HAP-1 (cell line): ENCODE measurements around the gene PLEKHA5.
"Not testable (repeated sequence)": the region's sequence is repeated elsewhere in the genome, so short reads cannot be mapped to it uniquely, and the experiment has no call there.

Source experiments
- DNase-seq, 2 experiments: peaks; one replicate each; pipeline ENCODE4 v3.0.0-alpha.2; 2016 to 2020; ENCODE audit warnings: low spot score in 2 of 2
- H3K27me3 ChIP-seq: fragments of 250-450 bp; sonication (Bioruptor Pico); 2 replicates; pipeline ENCODE4 v1.5.1; 2020; ENCODE audit warnings: low read depth, mild to moderate bottlenecking, moderate library complexity
- H3K36me3 ChIP-seq: fragments of 250-450 bp; sonication (Bioruptor Pico); replicated peaks from 2 replicates; pipeline ENCODE4 v1.5.1; 2020; ENCODE audit warnings: mild to moderate bottlenecking
- H3K4me1 ChIP-seq: fragments of 250-450 bp; sonication (Bioruptor Pico); 2 replicates; pipeline ENCODE4 v1.5.1; 2020; ENCODE audit warnings: mild to moderate bottlenecking
- H3K4me3 ChIP-seq: fragments of 250-450 bp; sonication (Bioruptor Pico); 2 replicates; pipeline ENCODE4 v1.5.1; 2020; ENCODE audit warnings: mild to moderate bottlenecking, moderate library complexity
- H3K9me3 ChIP-seq: fragments of 250-450 bp; sonication (Bioruptor Pico); 2 replicates; pipeline ENCODE4 v1.5.1; 2020; ENCODE audit warnings: mild to moderate bottlenecking, moderate library complexity
- in situ Hi-C: fragments of 300-500 bp; cut with MboI; formaldehyde crosslinking; loops from 3 replicates; pipeline ENCODE4 v1.14.3; 2020; ENCODE audit warnings: low sequenced_read_pairs, inconsistent platforms, mixed read lengths

PLEKHA5 gene

GRCh38 chr12:19165451-19165850 lies 35.9 kb downstream of the PLEKHA5 start:
- H3K4me3 ChIP-seq: no peak overlapping the region
- H3K9me3 ChIP-seq: no peaks in the 10 kb centered on the region
- peaks cover 6% of the 10 kb centered on the region for H3K36me3 ChIP-seq
- no peaks in the 10 kb centered on the region for H3K27me3 ChIP-seq
- peaks cover 18% of the 10 kb centered on the region for H3K4me1 ChIP-seq
- no peak for DNase-seq
- in situ Hi-C loops: no loop called here

GRCh38 chr12:19166387-19166786 lies 36.9 kb downstream of the PLEKHA5 start:
- peaks cover 18% of the 10 kb centered on the region for H3K4me1 ChIP-seq
- no peak overlapping the region for H3K4me3 ChIP-seq
- in situ Hi-C loops: no loop called here
- no peak for DNase-seq
- H3K36me3 ChIP-seq: peaks cover 6% of the 10 kb centered on the region
- H3K27me3 ChIP-seq: no peaks in the 10 kb centered on the region
- no peaks in the 10 kb centered on the region for H3K9me3 ChIP-seq

- DNase-seq: peak in 1 of 2 experiments; percentile 66
- Histone ChIP-seq H3K4me3 (no peak overlapping the region), H3K9me3 (no peaks in the 10 kb centered on the region), H3K4me1 (peaks cover 18% of the 10 kb centered on the region), H3K36me3 (peaks cover 6% of the 10 kb centered on the region), H3K27me3 (no peaks in the 10 kb centered on the region)
- in situ Hi-C loops: no loop called here
Observed at GRCh38 chr12:19166956-19167355, 37.4 kb downstream of the PLEKHA5 start.

GRCh38 chr12:19167708-19168107 lies 38.2 kb downstream of the PLEKHA5 start:
- Histone ChIP-seq H3K4me3 (no peak overlapping the region), H3K4me1 (peaks cover 18% of the 10 kb centered on the region), H3K27me3 (no peaks in the 10 kb centered on the region), H3K9me3 (no peaks in the 10 kb centered on the region), H3K36me3 (peaks cover 6% of the 10 kb centered on the region)
- in situ Hi-C loops: no loop called here
- no peak for DNase-seq

- Histone ChIP-seq H3K36me3 (peaks cover 6% of the 10 kb centered on the region), H3K9me3 (no peaks in the 10 kb centered on the region), H3K27me3 (no peaks in the 10 kb centered on the region), H3K4me3 (no peak overlapping the region), H3K4me1 (peaks cover 20% of the 10 kb centered on the region)
- in situ Hi-C loops: no loop called here
- no peak for DNase-seq
Observed at GRCh38 chr12:19168644-19169043, 39.1 kb downstream of the PLEKHA5 start.

- in situ Hi-C loops: no loop called here
- Histone ChIP-seq H3K4me3 (no peak overlapping the region), H3K4me1 (peaks cover 26% of the 10 kb centered on the region), H3K36me3 (peaks cover 6% of the 10 kb centered on the region), H3K9me3 (no peaks in the 10 kb centered on the region), H3K27me3 (no peaks in the 10 kb centered on the region)
- no peak for DNase-seq
Observed at GRCh38 chr12:19169222-19169621, 39.7 kb downstream of the PLEKHA5 start.

GRCh38 chr12:19170286-19170685 lies 40.8 kb downstream of the PLEKHA5 start:
- H3K27me3 ChIP-seq, in situ Hi-C loops, H3K4me3 ChIP-seq, DNase-seq, H3K9me3 ChIP-seq, H3K36me3 ChIP-seq: not testable (repeated sequence)
- peaks cover 33% of the 10 kb centered on the region for H3K4me1 ChIP-seq

GRCh38 chr12:19171731-19172130 lies 42.2 kb downstream of the PLEKHA5 start:
- no peaks in the 10 kb centered on the region for H3K27me3 ChIP-seq

GRCh38 chr12:19177754-19178153 lies 48.2 kb downstream of the PLEKHA5 start:
- no peaks in the 10 kb centered on the region for H3K9me3 ChIP-seq
- in situ Hi-C loops: loop anchor here (25.0 kb wide), 1 partner anchor 740 kb away; no protein-coding TSS in a partner anchor
- DNase-seq: no peak
- no peaks in the 10 kb centered on the region for H3K36me3 ChIP-seq
- H3K4me3 ChIP-seq: no peak overlapping the region
- H3K4me1 ChIP-seq: peaks cover 37% of the 10 kb centered on the region
- H3K27me3 ChIP-seq: no peaks in the 10 kb centered on the region

More at GRCh38 chr12:19171731-19172130, 42.2 kb downstream of the PLEKHA5 start:
- in situ Hi-C loops: no loop called here
- Histone ChIP-seq H3K36me3 (no peaks in the 10 kb centered on the region; the same call in 1 of the 2 replicates), H3K4me3 (no peak overlapping the region), H3K4me1 (peaks cover 28% of the 10 kb centered on the region), H3K9me3 (no peaks in the 10 kb centered on the region)
- no peak for DNase-seq

GRCh38 chr12:19179986-19180385 lies 50.5 kb downstream of the PLEKHA5 start:
- H3K4me3 ChIP-seq: no peak overlapping the region
- peaks cover 26% of the 10 kb centered on the region for H3K4me1 ChIP-seq
- peak; percentile 40 to 96 for DNase-seq
- H3K36me3 ChIP-seq: no peaks in the 10 kb centered on the region
- H3K27me3 ChIP-seq: no peaks in the 10 kb centered on the region
- in situ Hi-C loops: loop anchor here (25.0 kb wide), 1 partner anchor 743 kb away; no protein-coding TSS in a partner anchor
- no peaks in the 10 kb centered on the region for H3K9me3 ChIP-seq

- Histone ChIP-seq H3K4me1 (peaks cover 45% of the 10 kb centered on the region), H3K4me3 (no peak overlapping the region), H3K27me3 (no peaks in the 10 kb centered on the region), H3K9me3 (no peaks in the 10 kb centered on the region), H3K36me3 (no peaks in the 10 kb centered on the region)
- DNase-seq: no peak
- in situ Hi-C loops: loop anchor here (25.0 kb wide), 1 partner anchor 745 kb away; no protein-coding TSS in a partner anchor
Observed at GRCh38 chr12:19181666-19182426, 52.3 kb downstream of the PLEKHA5 start.

- Histone ChIP-seq H3K4me3 (no peak overlapping the region), H3K36me3 (no peaks in the 10 kb centered on the region), H3K9me3 (no peaks in the 10 kb centered on the region), H3K4me1 (peaks cover 39% of the 10 kb centered on the region), H3K27me3 (no peaks in the 10 kb centered on the region)
- in situ Hi-C loops: loop anchor here (25.0 kb wide), 1 partner anchor 746 kb away; no protein-coding TSS in a partner anchor
- no peak for DNase-seq
Observed at GRCh38 chr12:19183121-19183838, 53.7 kb downstream of the PLEKHA5 start.

GRCh38 chr12:19185262-19185929 lies 55.9 kb downstream of the PLEKHA5 start:
- no peaks in the 10 kb centered on the region for H3K36me3 ChIP-seq
- DNase-seq: peak in 1 of 2 experiments; percentile 32
- H3K4me3 ChIP-seq: no peak overlapping the region
- peaks cover 35% of the 10 kb centered on the region for H3K4me1 ChIP-seq
- in situ Hi-C loops: loop anchor here (25.0 kb wide), 1 partner anchor 748 kb away; no protein-coding TSS in a partner anchor
- no peaks in the 10 kb centered on the region for H3K9me3 ChIP-seq
- H3K27me3 ChIP-seq: no peaks in the 10 kb centered on the region
